ENCODE results near the gene NSL1.

NSL1 gene

DNA sequence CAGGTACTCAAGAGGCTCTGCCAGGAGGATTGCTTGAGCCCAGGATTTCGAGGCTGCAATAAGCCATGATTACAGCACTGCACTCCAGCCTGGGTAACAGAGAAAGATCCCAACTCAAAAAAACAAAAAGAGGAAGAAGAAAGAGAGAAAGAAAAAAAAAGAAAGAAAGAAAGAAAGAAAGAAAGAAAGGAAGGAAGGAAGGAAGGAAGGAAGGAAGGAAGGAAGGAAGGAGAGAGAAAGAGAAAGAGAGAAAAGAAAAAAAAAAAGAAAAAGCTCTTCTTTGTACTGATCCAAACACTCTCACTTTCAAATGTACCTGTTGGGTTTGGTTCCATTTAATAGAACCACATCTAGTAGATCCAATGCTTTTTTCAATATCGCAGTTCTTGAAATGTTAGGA, 103.8 kb downstream of the NSL1 start:
- DNase-seq = no peak

DNA sequence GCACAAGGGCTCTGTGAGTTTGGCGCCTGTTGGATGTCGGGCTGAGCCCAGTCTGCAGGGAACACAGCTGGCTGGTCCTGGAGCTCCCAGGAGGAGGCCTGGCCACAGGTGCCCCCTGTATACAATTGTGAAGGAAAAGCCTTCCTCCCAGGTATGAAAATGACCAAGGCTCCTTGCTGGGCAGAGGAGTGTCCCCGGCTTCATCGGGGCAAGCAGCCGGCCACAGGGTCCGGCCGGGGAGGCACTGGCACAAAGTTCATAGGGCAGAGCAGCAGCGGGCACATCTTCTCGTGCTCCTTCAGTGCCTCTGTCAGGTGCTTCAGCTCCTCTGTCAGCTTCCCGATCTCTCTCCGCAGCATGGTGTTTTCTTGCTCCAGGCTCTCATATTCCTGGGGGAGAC, 105.0 kb downstream of the NSL1 start:
- no peak for DNase-seq

DNA sequence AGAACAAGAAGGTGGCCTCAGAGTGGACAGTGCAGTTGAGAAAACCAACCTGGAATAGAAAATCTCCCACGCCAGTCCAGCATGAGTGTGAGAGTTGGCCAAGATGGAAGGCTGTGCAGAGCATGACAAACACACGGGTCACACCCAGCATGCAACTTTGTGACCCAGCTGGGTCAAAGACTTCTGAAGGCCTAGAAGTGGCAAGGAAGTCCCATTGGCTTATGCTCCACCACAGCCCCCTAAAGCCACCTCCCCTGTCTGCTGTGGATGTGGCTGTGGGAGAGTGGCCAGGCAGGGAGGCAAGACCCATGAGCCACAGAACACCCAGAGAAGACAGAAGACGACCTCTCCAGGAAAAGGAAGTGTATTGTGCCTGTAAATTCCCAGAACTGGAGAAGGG, 105.5 kb downstream of the NSL1 start:
- DNase-seq = no peak

DNA sequence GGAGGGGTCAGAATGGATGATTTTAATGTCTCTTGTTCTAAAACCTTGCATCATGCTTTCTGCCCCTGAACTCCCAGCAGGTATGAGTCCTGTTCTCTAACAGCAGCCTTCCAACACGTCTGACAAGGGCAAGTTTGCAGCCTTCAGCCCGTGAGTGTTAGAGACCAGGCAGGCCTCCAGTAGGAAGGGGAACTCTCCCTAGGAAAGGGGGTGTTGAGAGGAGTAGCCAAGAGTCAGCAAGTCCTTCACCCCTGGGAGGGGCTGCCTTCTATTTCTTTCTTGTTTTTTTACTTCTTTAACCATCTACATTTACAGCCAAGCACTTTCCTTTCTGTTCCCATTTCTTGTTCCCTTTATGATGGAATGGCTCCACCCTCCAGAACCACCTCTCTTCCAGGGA, 106.1 kb downstream of the NSL1 start:
- DNase-seq = no peak

DNA sequence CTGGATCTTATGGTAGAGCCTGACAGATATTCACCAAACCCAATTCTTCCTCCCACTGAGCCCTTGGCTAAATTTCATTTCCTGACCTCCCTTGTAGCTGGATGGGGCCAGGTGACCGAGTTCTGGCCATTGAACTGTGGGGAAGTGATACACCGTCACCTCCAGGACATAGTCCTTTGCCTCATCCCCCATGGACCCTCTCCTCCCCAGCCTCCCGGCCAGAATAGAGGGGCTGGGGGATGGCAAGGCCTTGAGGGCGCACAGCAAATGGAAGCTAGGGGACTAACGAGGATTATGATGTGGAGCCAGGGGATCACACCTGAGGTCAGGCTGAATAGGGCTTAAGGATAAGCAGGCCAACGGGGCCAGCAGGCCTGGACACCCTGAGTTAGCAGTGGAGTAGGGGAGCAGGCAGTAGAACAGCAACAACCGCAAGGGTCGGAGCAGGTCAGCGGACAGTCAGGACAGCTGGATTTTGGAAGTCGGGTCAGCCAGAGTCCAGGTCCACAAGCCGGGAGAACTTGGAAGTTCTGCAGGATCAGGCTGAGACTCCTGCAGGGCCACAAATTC, 107.0 kb downstream of the NSL1 start:
- DNase-seq = no peak

DNA sequence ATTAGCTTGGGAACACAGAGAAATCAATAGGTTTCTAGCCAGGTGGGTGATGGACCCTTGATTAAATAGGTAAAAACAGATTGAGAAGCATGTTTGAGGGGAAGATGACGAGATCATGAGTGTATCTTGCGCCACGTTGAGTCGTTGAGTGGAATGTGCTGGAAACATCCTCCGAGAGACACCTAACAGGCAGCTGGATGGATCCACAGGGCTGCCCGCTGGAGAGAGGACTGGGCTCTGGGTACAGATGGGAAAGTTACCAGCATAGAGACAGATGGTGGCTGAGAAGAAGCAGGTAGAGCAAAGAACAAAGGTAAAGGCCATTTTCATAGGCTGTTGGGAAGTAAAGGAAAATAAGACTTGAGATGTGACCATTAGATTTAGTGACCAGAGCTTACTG, 107.5 kb downstream of the NSL1 start:
- no peak for DNase-seq

DNA sequence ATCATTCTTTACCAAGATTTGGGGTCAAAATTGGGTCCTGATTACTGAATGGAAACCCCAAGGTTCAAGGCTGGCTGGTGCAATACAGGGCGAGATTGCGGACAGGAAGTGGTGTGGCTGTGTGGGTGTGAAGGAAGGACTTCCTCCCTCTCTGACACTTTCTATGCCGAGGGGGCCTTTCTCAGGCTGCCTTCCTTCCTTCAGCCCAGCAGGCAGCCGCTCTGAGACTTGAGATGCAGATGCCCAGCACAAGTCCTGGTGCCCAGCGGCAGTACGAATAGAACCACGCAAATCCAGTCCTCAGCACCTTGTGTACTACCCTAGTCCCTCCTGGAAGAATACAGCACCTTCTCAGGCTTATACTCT, 108.2 kb downstream of the NSL1 start:
- peak in 2 of 56 donors; percentile 13 to 37 for DNase-seq

DNA sequence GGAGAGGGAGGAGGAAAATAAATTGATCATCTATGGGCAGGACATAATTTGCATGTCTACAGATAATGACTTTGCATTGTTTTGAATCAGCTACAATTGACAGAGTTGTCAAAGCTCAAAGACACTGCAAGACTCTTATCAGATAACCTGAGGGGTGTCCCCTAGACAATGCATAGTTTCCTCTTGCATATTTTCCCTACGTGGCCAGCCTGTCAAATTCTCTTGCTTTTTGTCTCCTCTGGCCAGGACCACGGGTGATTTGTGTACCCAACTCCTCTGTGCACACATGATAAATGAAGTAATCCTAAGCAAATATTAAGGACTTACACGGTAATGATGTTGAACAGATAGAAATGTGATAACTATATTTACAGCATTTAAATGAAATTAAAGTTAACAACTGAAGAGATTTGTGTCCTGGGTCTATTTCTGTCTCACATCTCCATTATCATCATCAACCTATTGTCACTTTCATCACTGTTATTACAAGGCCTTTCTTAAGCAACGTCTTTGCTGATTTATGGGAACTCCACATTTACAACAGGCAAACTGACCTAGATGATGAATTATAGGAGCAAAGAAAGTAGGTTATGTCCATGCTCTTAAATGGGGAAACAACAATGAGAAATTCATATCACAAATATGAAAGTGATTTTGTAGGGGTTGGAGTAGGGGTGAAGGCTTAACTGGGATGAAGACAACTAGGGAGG, 110.7 kb downstream of the NSL1 start:
- no peak for DNase-seq

DNA sequence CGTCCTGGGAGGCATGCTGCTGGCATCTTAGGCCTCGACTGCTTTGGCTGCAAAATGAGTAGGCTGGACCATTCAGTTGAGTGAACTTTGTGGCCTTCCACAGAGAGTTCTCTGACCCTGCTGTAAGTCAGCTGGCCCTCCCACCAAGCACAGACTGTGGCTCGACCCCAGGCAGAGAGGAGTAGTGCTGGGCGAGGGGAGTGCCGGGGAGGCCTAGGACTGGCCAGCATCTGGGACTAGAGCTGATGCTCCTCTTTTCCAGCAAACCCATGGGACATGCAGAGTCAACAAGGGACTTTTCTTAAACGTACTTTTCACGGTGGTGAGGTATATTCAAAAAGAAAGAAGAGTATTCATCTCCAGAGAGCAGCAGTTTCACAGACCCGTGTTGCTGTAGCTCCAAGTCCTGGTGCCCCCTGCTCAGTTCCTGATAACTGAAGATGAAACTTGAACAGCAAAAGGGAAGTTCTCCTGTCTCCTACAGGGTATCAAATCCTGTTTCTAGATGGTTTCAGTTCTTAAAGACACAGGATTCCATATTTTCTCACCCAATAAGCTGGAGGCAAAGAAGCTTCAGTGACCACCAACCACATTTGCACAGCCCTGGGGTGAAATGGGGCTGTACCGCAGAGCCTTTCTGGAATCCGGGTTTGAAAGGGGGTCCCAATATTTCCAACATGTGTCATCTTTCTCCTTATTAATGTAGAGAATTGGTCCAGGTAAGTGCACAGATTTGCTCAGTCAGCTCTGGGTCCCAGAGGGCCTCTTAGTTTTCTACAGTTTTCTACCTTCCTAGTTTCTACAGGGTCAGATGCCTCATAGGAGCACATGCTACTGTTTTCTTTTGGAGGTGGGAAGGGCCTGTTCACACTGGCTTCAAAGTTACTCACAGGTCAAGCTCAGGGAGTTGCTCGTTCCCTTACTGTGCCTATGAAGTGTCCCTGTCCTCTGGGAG, 112.8 kb downstream of the NSL1 start:
- no peak for DNase-seq

DNA sequence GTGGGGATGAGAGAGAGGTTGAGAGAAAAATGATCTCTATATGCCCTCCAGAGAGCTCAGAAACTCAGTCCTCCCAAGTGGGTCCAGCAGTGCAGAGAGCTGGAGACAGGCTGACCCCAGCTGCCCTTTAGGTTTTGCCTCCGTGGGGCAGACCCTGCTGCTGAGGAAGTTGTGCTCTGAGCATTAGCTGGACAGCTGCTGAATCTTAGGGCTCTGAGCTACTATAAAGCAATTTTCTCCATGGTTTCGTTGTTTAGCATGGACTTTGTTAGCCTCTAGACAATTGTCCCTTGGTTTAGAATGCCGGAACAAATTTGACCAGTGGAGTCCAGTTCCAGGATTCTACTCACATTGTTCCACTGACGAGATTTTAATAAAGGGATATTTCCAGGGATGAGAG, 114.0 kb downstream of the NSL1 start:
- no peak for DNase-seq

DNA sequence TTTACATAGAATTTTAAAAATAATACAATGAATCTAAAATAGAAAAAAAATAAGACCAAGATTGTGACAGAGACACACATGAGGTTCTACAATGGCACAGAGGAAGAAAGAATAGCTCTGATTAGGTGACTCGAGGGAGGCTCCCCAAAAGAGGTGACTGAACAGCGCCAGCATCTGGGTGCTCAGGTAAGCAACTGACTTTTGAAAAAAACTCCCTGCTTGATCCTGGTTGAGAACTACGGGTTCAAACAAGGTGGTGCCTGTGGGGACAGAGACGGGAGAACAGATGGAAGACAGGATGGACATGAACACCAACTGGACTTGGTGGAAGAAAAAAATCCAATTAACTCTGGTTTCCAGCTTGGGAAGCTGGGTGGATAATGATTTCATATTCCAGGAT, 114.4 kb downstream of the NSL1 start:
- DNase-seq = no peak
